GM13977 (cell line): ENCODE measurements around the gene PLEKHF1.
A peak's percentile ranks its signal among the peaks of the same experiment; 100 is the strongest.

Source experiments
- DNase-seq: peaks from one replicate; pipeline ENCODE4 v3.0.0; 2012; ENCODE audit warnings: low spot score
- CTCF ChIP-seq: IDR thresholded peaks from 2 replicates; pipeline ENCODE4 v1.5.1; 2012; ENCODE audit warnings: mild to moderate bottlenecking, control low read depth; ENCODE audit not compliant: insufficient read depth; ENCODE audit errors: extremely low read depth, missing control alignments
- in situ Hi-C: fragments of 300-500 bp; cut with MboI; formaldehyde crosslinking; loops from one replicate; pipeline ENCODE4 v1.12.0; 2022; ENCODE audit warnings: low sequenced_read_pairs, low pct_unique_long_range_greater_than_20kb, mixed read lengths, inconsistent platforms; ENCODE audit not compliant: unreplicated experiment

PLEKHF1 gene

GRCh38 chr19:29711584-29712132, 46.4 kb downstream of the PLEKHF1 start:
- no peak for DNase-seq
- in situ Hi-C loops, result no loop called here
- TF ChIP-seq CTCF, result no peak

GRCh38 chr19:29712744-29713516, 47.7 kb downstream of the PLEKHF1 start:
- no peak for TF ChIP-seq CTCF
- in situ Hi-C loops, result no loop called here

GRCh38 chr19:29714371-29714952, 49.2 kb downstream of the PLEKHF1 start:
- in situ Hi-C loops, result no loop called here
- peak; percentile 42 for DNase-seq
- no peak for TF ChIP-seq CTCF

More at GRCh38 chr19:29712744-29713516, 47.7 kb downstream of the PLEKHF1 start:
- DNase-seq, result no peak

GRCh38 chr19:29714953-29715700, 49.9 kb downstream of the PLEKHF1 start, which contains the start of gene C19orf12:
TSS of gene C19orf12 (minus strand) at chr19:29715261. CDS start at chr19:29708413, 6,848 bp downstream.
- in situ Hi-C loops, result loop anchor here (5.0 kb wide), 1 partner anchor 108 kb away; the partner anchor contains the start of gene POP4

GRCh38 chr19:29715701-29716581, 50.7 kb downstream of the PLEKHF1 start:
- in situ Hi-C loops, result loop anchor here (5.0 kb wide), 1 partner anchor 109 kb away; the partner anchor contains the start of gene POP4
- no peak for TF ChIP-seq CTCF

More at GRCh38 chr19:29714953-29715700, 49.9 kb downstream of the PLEKHF1 start, which contains the start of gene C19orf12:
- peak; percentile 81 for DNase-seq
- no peak for TF ChIP-seq CTCF

More at GRCh38 chr19:29715701-29716581, 50.7 kb downstream of the PLEKHF1 start:
- DNase-seq, result no peak
